HCT116 (cell line): ENCODE results near the gene ABTB2. TPM values are rescaled to one million over a fixed set of nuclear protein-coding genes. Genes with fewer than 3 reads are reported as not detected.

Experiments used
- ATAC-seq: fragments of 200-7000 bp; cut with Tn5 transposase; 2 replicates; pipeline ENCODE4 v1.9.1; 2020; ENCODE audit warnings: mild to moderate bottlenecking, moderate library complexity
- BruUV-seq: library from RNA; stranded (reverse); fragments of 400-500 nt; replicated peaks from 2 replicates; lab custom pipeline; 2021; lab: Mats Ljungman, UMichigan
- CTCF ChIA-PET: fragments of 300-600 bp; sonication (Branson Sonifier 250); formaldehyde crosslinking; loops from one replicate; lab custom pipeline; 2021; ENCODE audit warnings: antibody characterized with exemption; lab: Charles Lee
- POLR2A ChIA-PET: fragments of 300-600, 350-600 bp; sonication (Branson Sonifier 250); formaldehyde crosslinking; loops from one replicate; lab custom pipeline; 2021; ENCODE audit warnings: antibody characterized with exemption; lab: Charles Lee
- RAD21 ChIA-PET, 2 experiments: fragments of 300-600 bp; sonication (Branson Sonifier 250); formaldehyde crosslinking; loops; one replicate each; lab custom pipeline; 2023; ENCODE audit warnings: low total read pairs in 2 of 2; ENCODE audit not compliant: uncharacterized antibody in 2 of 2, unreplicated experiment in 2 of 2, low non-redundant PET in 1 of 2; lab: Charles Lee
- DNase-seq: peaks from one replicate; pipeline ENCODE4 v3.0.0-alpha.2; 2010; ENCODE audit warnings: low read depth, low spot score
- H2AFZ ChIP-seq: fragments of 200-600 bp; shearing (Covaris generic), sonication (generic); 2 replicates; pipeline ENCODE4 v1.6.1; 2017; ENCODE audit warnings: low read depth, mixed run types, mixed read lengths, antibody characterized with exemption, low read length; ENCODE audit not compliant: poor library complexity, severe bottlenecking
- H3K27ac ChIP-seq: 2 replicates; pipeline ENCODE4 v1.5.1; 2012; ENCODE audit warnings: low read depth, low read length
- H3K27me3 ChIP-seq: fragments of 200-600 bp; sonication (generic); 2 replicates; pipeline ENCODE4 v1.6.1; 2016; ENCODE audit warnings: mixed run types, low read length, mixed read lengths; ENCODE audit not compliant: insufficient read depth
- H3K36me3 ChIP-seq, 2 experiments: fragments of 200-500 bp in 1 of 2; fragments of 200-600 bp in 1 of 2; sonication (Bioruptor generic) in 1 of 2; sonication (generic) in 1 of 2; 2 replicates each; pipeline versions ENCODE4 v1.5.1 to v1.6.1; 2014 to 2016; ENCODE audit warnings: low read length in 2 of 2, inconsistent platforms in 1 of 2, mixed read lengths in 1 of 2, mixed run types in 1 of 2; ENCODE audit not compliant: insufficient read depth in 2 of 2, control insufficient read depth in 1 of 2
- H3K4me1 ChIP-seq, 2 experiments: fragments of 200-600 bp in 1 of 2; sonication (generic) in 1 of 2; 2 replicates each; pipeline versions ENCODE4 v1.5.1 to v1.6.1; 2012 to 2017; ENCODE audit warnings: low read length in 2 of 2, inconsistent platforms in 1 of 2, mild to moderate bottlenecking in 1 of 2, mixed read lengths in 1 of 2, mixed run types in 1 of 2, moderate library complexity in 1 of 2; ENCODE audit not compliant: insufficient read depth in 2 of 2, control insufficient read depth in 1 of 2
- H3K4me2 ChIP-seq: fragments of 200-600 bp; sonication (generic); 2 replicates; pipeline ENCODE4 v1.6.1; 2017; ENCODE audit warnings: mixed run types, low read length, mixed read lengths
- H3K4me3 ChIP-seq, 2 experiments: fragments of 200-600 bp in 1 of 2; sonication (generic) in 1 of 2; replicated peaks in 1 of 2; 2 replicates each; pipeline ENCODE4 v1.5.1; 2011 to 2016; ENCODE audit warnings: low read length in 2 of 2, control low read depth in 1 of 2, low read depth in 1 of 2, mild to moderate bottlenecking in 1 of 2, mixed read lengths in 1 of 2, mixed run types in 1 of 2
- H3K79me2 ChIP-seq: fragments of 200-600 bp; sonication (generic); 2 replicates; pipeline ENCODE4 v1.6.1; 2017; ENCODE audit warnings: mild to moderate bottlenecking, mixed run types, low read length, moderate library complexity, mixed read lengths; ENCODE audit not compliant: insufficient read depth
- H3K9ac ChIP-seq: fragments of 200-600 bp; sonication (generic); 2 replicates; pipeline ENCODE4 v1.6.1; 2016; ENCODE audit warnings: low read length, mixed read lengths
- H3K9me2 ChIP-seq: fragments of 200-600 bp; sonication (generic), shearing (Covaris generic); 2 replicates; pipeline ENCODE4 v1.6.1; 2017; ENCODE audit warnings: mixed run types, mild to moderate bottlenecking, moderate library complexity; ENCODE audit not compliant: insufficient read depth
- H3K9me3 ChIP-seq, 2 experiments: fragments of 200-500 bp in 1 of 2; fragments of 200-600 bp in 1 of 2; sonication (Bioruptor generic) in 1 of 2; sonication (generic) in 1 of 2; 2 replicates each; pipeline ENCODE4 v1.6.1; 2014 to 2017; ENCODE audit warnings: low read length in 2 of 2, mixed read lengths in 2 of 2, inconsistent platforms in 1 of 2, low read depth in 1 of 2, mild to moderate bottlenecking in 1 of 2, mixed run types in 1 of 2, moderate library complexity in 1 of 2; ENCODE audit not compliant: control insufficient read depth in 1 of 2, insufficient read depth in 1 of 2
- H4K20me1 ChIP-seq: fragments of 200-600 bp; sonication (generic), shearing (Covaris generic); 2 replicates; pipeline ENCODE4 v1.6.1; 2017; ENCODE audit warnings: mixed run types, mild to moderate bottlenecking, moderate library complexity; ENCODE audit not compliant: insufficient read depth
- CBX3 ChIP-seq: IDR thresholded peaks from 2 replicates; pipeline ENCODE4 v1.6.1; 2012; ENCODE audit warnings: low read depth
- EGR1 ChIP-seq: IDR thresholded peaks from 2 replicates; pipeline ENCODE4 v1.6.1; 2012; ENCODE audit warnings: low read depth
- FOSL1 ChIP-seq: IDR thresholded peaks from 2 replicates; pipeline ENCODE4 v1.6.1; 2012; ENCODE audit warnings: low read depth
- JUND ChIP-seq: IDR thresholded peaks from 2 replicates; pipeline ENCODE4 v1.6.1; 2012
- POLR2A ChIP-seq: IDR thresholded peaks from 2 replicates; pipeline ENCODE4 v1.7.0; 2011; ENCODE audit warnings: borderline replicate concordance; ENCODE audit not compliant: insufficient read depth, insufficient read length; ENCODE audit errors: extremely low read depth
- POLR2AphosphoS5 ChIP-seq: IDR thresholded peaks from 2 replicates; pipeline ENCODE4 v1.6.1; 2011; ENCODE audit warnings: mild to moderate bottlenecking, low read depth, low read length, moderate library complexity
- SIN3A ChIP-seq: IDR thresholded peaks from 2 replicates; pipeline ENCODE4 v1.6.1; 2012; ENCODE audit warnings: low read depth
- SP1 ChIP-seq: IDR thresholded peaks from 2 replicates; pipeline ENCODE4 v1.6.1; 2012; ENCODE audit warnings: low read depth
- TCF7L2 ChIP-seq: IDR thresholded peaks from 2 replicates; pipeline ENCODE4 v1.7.0; 2011; ENCODE audit warnings: borderline replicate concordance, inconsistent platforms; ENCODE audit not compliant: insufficient read depth, insufficient read length; ENCODE audit errors: extremely low read depth
- ZNF274 ChIP-seq: fragments of 200-500 bp; sonication (Bioruptor generic); IDR thresholded peaks from 2 replicates; pipeline ENCODE4 v1.6.1; 2014; ENCODE audit warnings: mild to moderate bottlenecking, low read depth, low read length, inconsistent platforms
- intact Hi-C: fragments of 100-400 bp; cut with micrococcal nuclease; formaldehyde crosslinking; loops from 2 replicates; pipeline ENCODE4 v1.10.0; 2022
- total RNA-seq: library from RNA; stranded (reverse); gene quantifications from one replicate; pipeline ENCODE4 v1.2.1, GENCODE V29; 2021; ENCODE audit not compliant: unreplicated experiment
- TF ChIP-seq, protein P1 (sequence below): IDR thresholded peaks from 2 replicates; pipeline ENCODE4 v1.6.1; 2012
- TF ChIP-seq, protein P2 (sequence below): IDR thresholded peaks from 2 replicates; pipeline ENCODE4 v1.6.1; 2012; ENCODE audit warnings: low read depth

ABTB2 gene
- total RNA-seq, 1 experiment from 2014 or later, result 6.8 TPM

DNA sequence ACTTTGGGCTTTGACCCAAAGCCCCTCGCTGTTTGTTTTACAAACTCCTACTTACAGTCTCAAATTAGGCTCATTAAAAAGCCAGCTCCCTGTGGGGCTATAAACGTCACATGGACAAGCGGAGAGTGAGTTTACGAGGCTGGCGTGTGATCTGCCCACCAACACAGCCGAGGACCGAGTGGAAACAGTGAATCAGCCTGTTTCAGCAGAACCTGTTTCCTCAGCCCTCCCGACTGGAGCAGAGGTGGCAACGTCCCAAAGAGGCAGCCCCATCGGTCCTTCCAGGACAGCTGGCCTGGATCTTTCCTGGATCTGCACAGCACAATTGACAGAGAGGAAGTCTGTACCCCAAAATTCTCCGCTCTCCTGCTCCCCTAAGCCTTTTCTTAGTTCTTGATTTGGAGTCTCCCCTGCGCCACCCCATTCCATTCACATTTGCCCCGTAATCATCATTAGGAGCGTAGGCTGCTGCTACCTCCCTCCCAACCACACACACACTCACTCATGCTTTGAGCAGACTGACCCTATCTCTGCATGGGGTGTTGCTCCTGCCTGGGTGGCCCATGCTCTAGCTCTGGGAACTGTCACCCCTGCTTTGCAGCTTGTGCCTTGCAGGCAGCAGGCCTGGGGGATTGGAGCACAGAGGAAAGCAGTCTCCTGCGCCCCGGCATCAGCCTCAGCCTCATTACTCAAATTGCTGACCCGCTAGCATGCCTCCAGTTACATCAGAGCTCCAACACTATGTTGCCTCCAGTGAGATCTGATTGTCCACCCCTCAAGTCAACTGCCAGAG, 134.6 kb downstream of the ABTB2 start:
- ChIA-PET POLR2A (no interaction called here), RAD21 (no interaction called here), CTCF (no interaction called here)
- H3K36me3 ChIP-seq, result no peaks in the 10 kb centered on the region
- no peak overlapping the region for H2AFZ ChIP-seq
- peak overlapping the region; percentile 46 for H3K9ac ChIP-seq
- H3K27me3 ChIP-seq, result no peaks in the 10 kb centered on the region
- no peaks in the 10 kb centered on the region for H3K9me3 ChIP-seq
- DNase-seq (no peak), ATAC-seq (peak; percentile 56)
- H3K27ac ChIP-seq, result no peak overlapping the region
- TF ChIP-seq ZNF274, result no peak
- no peak for TF ChIP-seq TCF7L2
- TF ChIP-seq CBX3, result peak; percentile 43; the same call in 1 of the 2 replicates
- TF ChIP-seq POLR2A, result no peak
- TF ChIP-seq FOSL1, result peak; percentile 71
- no peak for TF ChIP-seq SIN3A
- TF ChIP-seq, protein P1, sequence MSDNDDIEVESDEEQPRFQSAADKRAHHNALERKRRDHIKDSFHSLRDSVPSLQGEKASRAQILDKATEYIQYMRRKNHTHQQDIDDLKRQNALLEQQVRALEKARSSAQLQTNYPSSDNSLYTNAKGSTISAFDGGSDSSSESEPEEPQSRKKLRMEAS, result peak; percentile 29; the same call in 1 of the 2 replicates
- TF ChIP-seq SP1, result peak; percentile 73
- TF ChIP-seq, protein P2, sequence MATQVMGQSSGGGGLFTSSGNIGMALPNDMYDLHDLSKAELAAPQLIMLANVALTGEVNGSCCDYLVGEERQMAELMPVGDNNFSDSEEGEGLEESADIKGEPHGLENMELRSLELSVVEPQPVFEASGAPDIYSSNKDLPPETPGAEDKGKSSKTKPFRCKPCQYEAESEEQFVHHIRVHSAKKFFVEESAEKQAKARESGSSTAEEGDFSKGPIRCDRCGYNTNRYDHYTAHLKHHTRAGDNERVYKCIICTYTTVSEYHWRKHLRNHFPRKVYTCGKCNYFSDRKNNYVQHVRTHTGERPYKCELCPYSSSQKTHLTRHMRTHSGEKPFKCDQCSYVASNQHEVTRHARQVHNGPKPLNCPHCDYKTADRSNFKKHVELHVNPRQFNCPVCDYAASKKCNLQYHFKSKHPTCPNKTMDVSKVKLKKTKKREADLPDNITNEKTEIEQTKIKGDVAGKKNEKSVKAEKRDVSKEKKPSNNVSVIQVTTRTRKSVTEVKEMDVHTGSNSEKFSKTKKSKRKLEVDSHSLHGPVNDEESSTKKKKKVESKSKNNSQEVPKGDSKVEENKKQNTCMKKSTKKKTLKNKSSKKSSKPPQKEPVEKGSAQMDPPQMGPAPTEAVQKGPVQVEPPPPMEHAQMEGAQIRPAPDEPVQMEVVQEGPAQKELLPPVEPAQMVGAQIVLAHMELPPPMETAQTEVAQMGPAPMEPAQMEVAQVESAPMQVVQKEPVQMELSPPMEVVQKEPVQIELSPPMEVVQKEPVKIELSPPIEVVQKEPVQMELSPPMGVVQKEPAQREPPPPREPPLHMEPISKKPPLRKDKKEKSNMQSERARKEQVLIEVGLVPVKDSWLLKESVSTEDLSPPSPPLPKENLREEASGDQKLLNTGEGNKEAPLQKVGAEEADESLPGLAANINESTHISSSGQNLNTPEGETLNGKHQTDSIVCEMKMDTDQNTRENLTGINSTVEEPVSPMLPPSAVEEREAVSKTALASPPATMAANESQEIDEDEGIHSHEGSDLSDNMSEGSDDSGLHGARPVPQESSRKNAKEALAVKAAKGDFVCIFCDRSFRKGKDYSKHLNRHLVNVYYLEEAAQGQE, result no peak
- peak; percentile 24; the same call in 1 of the 2 replicates for TF ChIP-seq POLR2AphosphoS5
- TF ChIP-seq EGR1, result no peak; the same call in 1 of the 2 replicates
- TF ChIP-seq JUND, result peak; percentile 89
- BruUV-seq, result no TSS peak
- H3K9me2 ChIP-seq, result no peaks in the 10 kb centered on the region
- no peaks in the 10 kb centered on the region for H4K20me1 ChIP-seq
- no peak overlapping the region for H3K4me3 ChIP-seq
- H3K4me1 ChIP-seq, result peaks cover 12 to 30% of the 10 kb centered on the region in 2 experiments; a peak in 3 of 4 replicates
- intact Hi-C loops, result no loop called here
- H3K4me2 ChIP-seq, result peak overlapping the region; percentile 62
- H3K79me2 ChIP-seq, result no peaks in the 10 kb centered on the region
